DMS 273 (cell line): ENCODE results near the gene HPCAL1.

ENCODE experiments used
- DNase-seq: peaks from one replicate; lab custom pipeline; 2025; ENCODE audit not compliant: unreplicated experiment; lab: John Stamatoyannopoulos, UW

Gene HPCAL1

DNA sequence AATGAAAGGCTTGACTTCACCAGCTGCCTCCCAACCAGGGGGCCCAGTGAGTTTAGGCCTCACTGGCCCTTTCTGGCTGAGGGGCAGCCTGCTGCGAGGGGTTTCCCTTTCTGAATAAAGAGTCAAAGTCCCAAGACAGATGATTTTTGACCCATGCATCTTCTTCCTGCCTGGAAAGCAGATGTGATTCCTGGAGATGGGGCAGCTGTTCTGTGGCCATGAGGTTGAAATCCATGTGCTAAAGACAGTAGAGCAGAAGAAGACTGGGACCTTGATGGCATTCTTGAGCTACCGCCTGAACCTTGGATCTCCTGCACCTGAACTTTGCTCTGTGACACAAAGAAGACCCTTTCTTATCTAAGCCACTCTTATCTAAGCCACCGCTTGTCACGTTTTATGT is 19.8 kb downstream of the HPCAL1 start:
- DNase-seq: no peak

- no peak for DNase-seq
Observed at GRCh38 chr2:10322973-10323372, 20.3 kb downstream of the HPCAL1 start.

- no peak for DNase-seq
Observed at GRCh38 chr2:10323535-10323934, 20.8 kb downstream of the HPCAL1 start.

DNA sequence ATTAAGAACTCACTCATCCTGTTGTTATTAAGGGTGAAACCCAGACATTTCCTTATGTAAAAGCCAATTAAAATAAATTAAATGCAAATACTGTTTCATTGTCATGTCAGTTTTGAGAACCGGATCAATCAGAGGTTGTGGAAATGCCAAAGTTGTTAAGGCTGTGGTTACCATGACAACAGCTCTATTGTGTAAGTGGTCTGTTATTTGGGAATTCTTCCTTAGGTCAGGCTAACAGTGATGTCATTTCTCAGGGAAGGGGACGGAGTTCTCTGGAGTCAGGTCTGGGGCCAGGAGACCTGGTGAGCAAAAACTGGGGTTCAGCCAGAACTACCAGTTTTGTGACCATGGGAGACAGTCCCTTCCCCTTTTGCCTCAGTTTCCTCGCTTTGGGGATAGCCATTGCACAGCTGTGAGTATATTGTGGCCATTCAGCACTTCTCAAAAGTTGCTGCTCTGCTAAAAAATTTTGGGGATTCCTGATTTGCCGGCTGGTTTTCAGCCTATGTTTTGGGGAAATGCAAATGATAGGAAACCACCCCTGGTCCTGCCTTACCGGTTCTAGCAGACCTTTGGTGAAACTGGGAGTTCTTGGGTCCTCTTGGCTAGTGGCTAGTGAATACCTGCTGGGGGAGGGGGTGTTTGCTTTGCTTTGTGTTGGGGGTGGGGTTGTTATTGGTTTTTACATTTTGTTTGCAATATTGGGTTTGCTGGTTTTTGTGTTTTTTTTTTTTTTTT is 21.6 kb downstream of the HPCAL1 start:
- peak; percentile 26 for DNase-seq

GRCh38 chr2:10325278-10326145 is 22.8 kb downstream of the HPCAL1 start:
- DNase-seq: peak; percentile 76

- DNase-seq: peak; percentile 90
Observed at GRCh38 chr2:10326151-10326616, 23.5 kb downstream of the HPCAL1 start.

DNA sequence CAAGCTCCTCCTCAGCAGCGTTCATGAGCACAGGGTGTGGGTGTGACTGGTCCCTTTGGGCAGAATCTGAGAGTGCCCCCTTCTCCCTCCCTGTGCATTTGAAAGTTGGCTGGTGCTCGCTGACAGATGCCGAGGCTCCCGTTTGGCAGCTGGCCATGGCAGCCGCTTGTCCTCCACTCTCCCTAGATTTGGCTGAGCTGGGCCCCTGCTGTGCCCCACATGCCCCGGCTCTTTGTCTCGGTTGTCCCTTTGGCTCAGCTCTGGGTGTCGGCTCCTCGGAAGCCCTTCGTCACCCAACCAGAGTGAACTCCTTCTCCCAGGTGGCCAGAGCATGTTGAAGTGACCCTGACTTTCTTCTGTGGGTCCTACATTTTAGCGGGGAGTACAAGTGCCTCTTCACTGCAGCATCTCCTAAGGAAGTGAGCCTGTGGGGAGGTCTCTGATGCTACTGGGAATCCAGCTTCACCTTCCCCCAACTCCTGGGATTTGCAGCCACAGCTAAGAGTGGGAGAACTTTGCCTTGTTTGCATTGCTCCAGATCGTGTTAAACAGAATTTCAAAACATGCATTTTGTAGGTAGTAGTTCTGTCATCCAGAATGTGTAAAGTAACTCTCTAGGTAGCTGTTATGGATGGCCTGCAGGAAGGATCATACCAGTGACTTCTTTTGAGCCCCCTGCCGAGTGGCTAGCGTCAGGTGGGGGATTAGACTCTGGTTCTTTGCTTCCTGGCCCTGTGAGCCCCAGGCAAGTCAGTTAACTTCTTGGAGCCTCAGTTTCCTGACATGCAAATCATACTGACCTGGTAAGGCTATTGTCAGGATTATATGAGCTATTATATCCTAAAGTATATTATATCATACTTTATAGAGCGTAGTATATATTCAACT is 24.2 kb downstream of the HPCAL1 start:
- peak; percentile 98 for DNase-seq

- DNase-seq: peak; percentile 77
Observed at GRCh38 chr2:10327896-10328669, 25.4 kb downstream of the HPCAL1 start.

- peak; percentile 35 for DNase-seq
Observed at GRCh38 chr2:10328670-10329579, 26.2 kb downstream of the HPCAL1 start.

- DNase-seq: no peak
Observed at GRCh38 chr2:10329580-10329879, 26.8 kb downstream of the HPCAL1 start.

DNA sequence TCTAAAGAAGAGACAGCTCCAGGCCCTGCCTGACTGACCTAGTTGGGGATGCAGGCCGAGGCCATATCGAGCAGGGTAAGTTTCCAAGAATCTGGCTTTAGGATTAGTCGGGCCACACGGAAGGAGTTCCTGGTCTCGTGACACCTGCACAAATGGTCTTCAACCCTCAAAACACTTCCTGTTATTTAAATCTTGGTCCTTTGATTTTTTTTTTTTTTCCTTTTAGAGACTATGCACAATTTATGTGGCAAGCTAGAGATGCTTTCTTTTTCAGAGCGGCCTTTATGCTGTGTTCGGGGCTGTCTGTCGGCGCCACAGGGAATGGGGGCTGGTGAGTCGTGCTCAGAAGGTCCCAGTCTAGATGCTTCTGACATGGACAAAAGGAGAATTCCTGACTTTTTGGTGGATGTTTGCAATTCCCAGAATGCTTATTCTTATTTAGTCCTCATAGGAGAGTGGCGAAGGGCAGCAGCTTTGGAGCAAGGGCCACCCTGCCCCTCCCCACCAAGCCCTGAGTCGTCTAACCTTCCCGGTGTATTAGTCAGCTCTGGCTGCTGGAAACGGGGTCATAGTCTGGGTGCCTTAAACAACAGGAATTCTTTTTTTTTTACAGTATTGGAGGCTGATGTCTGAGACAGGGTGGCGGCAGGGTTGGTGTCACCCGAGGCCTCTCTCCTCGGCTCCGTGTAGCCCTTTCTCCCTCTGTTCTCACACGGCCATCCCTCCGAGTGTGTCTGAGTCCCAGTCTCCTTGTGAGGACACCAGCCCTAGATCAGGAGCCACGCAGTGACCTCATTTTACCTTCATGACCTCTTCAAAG is 27.4 kb downstream of the HPCAL1 start:
- DNase-seq: peak; percentile 50

GRCh38 chr2:10330700-10331026 is 28.0 kb downstream of the HPCAL1 start:
- no peak for DNase-seq

DNA sequence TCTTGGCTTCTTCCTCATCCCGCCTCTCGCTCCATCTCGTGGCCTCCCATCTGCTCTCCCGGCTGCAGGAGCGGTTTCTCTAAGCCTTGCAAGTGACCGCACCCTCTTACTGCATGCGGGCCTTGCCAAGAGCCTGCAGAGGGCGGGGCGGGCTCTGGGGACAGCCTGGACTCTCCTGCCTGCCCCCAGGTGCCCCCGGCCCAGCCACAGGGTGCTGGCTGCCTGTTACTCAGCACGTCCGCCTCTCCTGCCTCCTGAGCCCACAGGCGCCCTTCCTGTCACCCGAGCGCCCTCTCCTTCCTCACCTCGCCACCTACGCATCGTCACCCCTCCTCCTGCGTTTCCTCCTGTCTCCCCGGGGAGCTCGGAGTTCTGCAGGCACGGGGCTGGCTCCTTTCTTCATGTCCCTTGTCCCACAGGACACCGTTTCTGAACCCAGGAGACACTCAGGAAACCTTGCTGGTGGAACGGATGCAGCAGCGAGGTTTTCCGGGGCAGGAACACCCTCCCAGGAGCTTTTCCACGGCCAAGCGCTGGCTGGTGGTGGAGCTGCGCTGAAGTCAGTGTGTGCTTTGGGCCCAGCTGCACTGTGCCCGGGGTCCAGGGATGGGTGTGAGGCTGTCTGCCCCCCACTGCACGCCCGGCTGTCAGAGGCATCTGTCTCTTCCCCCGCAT is 28.5 kb downstream of the HPCAL1 start:
- DNase-seq: peak; percentile 95

DNA sequence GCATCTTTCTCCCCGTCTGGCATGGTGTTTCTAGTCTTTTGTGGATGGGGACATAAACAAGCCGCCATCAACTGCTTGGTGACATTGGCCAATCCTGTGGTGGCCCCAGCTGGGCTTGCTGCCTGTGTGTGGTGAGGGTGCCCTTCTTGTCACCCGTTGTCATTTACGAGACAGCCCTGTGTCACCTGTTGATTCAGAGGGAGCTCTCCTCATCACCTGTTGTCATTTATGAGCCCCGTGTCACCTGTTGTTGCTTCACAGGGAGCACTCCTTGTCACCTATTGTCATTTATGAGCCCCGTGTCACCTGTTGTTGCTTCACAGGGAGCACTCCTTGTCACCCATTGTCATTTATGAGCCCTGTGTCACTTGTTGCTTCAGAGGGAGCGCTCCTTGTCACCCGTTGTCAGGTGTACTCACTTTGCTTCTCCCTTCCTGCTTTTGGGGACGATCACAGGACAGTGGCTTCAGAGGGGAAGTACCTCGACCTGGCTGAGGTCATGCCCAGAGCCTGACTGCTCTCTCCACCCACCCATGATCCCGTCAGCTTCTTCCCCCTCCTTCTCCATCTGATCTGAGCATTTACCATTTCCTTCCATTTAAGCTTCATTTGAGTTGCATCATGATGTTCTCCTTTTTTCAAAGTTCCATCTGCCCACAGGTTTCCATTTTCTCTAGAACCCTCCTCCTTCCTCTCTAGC is 29.1 kb downstream of the HPCAL1 start:
- DNase-seq: peak; percentile 73

DNA sequence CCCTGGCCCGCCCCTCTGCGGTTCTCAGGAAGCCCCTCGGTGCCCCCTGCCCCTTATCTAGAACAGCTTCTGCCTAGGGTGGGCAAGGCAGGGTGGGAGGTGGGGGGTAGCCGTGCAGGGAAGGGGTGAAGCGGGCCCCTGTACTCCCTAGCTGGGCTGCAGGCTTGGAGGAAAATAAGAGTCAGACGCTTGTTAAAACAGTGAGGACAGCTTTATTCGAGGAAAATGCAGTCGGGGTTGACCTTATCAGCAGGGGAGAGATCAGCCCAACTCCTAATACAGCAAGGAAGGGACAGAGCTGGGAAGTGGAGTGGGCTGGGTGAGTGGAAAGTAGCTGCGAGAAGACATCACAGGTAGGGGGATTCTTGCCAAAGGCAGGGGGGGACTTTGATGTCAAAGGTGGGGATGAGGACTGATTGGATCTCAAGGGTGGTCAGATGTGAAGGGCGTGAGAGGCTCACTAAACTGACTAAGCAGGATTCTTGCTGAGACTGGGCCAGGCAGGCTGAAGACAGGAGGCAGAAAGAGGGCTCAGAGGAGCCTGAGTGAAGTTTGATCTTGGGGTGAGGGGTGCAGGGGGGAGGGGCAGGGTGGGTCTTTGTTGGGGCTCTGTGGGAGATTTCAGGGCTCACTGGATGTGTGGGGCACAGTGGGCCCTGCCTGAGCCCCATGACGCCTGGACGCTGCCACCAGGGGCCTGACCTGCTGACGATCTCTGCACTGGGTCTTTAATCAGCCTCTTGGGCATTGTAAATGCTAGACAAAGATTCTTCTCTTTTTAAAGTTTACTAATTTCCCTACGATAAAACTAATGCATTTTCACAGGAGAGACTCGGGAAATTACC is 29.9 kb downstream of the HPCAL1 start:
- peak; percentile 73 for DNase-seq

GRCh38 chr2:10333247-10333613 is 30.5 kb downstream of the HPCAL1 start:
- DNase-seq: peak; percentile 87

GRCh38 chr2:10333966-10334365 is 31.3 kb downstream of the HPCAL1 start:
- no peak for DNase-seq
